ENCODE data around the gene CAB39.

DNA sequence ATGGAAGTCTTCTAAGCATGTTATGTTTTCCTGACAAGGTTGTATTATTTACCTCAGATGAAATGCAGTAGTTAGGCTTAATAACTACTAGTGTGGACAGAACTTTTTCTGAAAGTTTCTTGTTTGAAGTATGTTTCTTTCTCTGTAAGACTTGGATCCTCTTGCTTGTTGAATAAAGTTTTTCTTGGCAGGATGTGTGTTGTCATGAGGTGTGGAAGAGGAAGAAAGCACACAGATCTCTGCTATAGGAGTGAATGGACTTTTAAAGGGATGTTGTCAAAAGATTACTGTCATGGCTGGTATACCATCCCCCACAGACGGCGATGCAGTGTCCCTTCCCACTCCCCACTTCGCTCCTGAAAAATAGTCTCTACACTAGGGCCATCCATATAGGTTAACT lies 2.6 kb downstream of the CAB39 start:
- no peak for TF ChIP-seq TARDBP (IDR thresholded peaks at IDR 0.05)
- no peak for TF ChIP-seq SUZ12 (IDR thresholded peaks at IDR 0.05)
- no peak for TF ChIP-seq ZNF384 (IDR thresholded peaks at IDR 0.05)
- TF ChIP-seq SP1 (IDR thresholded peaks at IDR 0.05) = no peak
- TF ChIP-seq CTBP1 (IDR thresholded peaks at IDR 0.05; ENCODE audit: borderline replicate concordance) = no peak
- no peak for TF ChIP-seq FOXK2 (IDR thresholded peaks at IDR 0.05)
- TF ChIP-seq ELF4 (IDR thresholded peaks at IDR 0.05) = no peak
- no peak for TF ChIP-seq BHLHE40 (IDR thresholded peaks at IDR 0.05; ENCODE audit: borderline replicate concordance)
- TF ChIP-seq NFRKB (IDR thresholded peaks at IDR 0.05) = no peak
- TF ChIP-seq, protein P1, sequence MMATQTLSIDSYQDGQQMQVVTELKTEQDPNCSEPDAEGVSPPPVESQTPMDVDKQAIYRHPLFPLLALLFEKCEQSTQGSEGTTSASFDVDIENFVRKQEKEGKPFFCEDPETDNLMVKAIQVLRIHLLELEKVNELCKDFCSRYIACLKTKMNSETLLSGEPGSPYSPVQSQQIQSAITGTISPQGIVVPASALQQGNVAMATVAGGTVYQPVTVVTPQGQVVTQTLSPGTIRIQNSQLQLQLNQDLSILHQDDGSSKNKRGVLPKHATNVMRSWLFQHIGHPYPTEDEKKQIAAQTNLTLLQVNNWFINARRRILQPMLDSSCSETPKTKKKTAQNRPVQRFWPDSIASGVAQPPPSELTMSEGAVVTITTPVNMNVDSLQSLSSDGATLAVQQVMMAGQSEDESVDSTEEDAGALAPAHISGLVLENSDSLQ (IDR thresholded peaks at IDR 0.05) = no peak
- TF ChIP-seq L3MBTL2 (conservative IDR thresholded peaks at IDR 0.05) = no peak
- TF ChIP-seq FOXA1 (IDR thresholded peaks at IDR 0.05) = no peak
- TF ChIP-seq LEF1 (IDR thresholded peaks at IDR 0.05; ENCODE audit: borderline replicate concordance) = no peak
